H1 (cell line): ENCODE data around the gene RPL19. TPM values are rescaled to one million over a fixed set of nuclear protein-coding genes. Genes with fewer than 3 reads are reported as not detected.

Experiments
- CHD1 ChIP-seq: IDR thresholded peaks from 2 replicates; pipeline ENCODE4 v1.6.1; 2012; ENCODE audit warnings: low read depth, low read length, improper control_type of control experiment
- EGR1 ChIP-seq: IDR thresholded peaks from 2 replicates; pipeline ENCODE4 v1.6.1; 2011; ENCODE audit warnings: low read depth, low read length, borderline replicate concordance
- RAD21 ChIP-seq, 2 experiments: IDR thresholded peaks in 1 of 2; conservative IDR thresholded peaks in 1 of 2; 2 replicates each; pipeline ENCODE4 v1.6.1; 2011; ENCODE audit warnings: low read depth in 2 of 2, low read length in 2 of 2, improper control_type of control experiment in 1 of 2, inconsistent platforms in 1 of 2, mild to moderate bottlenecking in 1 of 2, moderate library complexity in 1 of 2
- polyA plus RNA-seq, 7 experiments: library from polyadenylated mRNA; depleted of rRNA in 3 of 7; stranded (reverse) in 5 of 7; unstranded in 2 of 7; fragments of >200 nt in 5 of 7; fragments of 200-250 nt in 2 of 7; gene quantifications; 1 replicate in 5 of 7; 2 replicates in 1 of 7; 4 replicates in 1 of 7; pipeline versions ENCODE4 v1.2.1 to v1.2.3, GENCODE V29; 2011 to 2013; ENCODE audit warnings: missing spikeins in 2 of 7, mixed read lengths in 2 of 7
- total RNA-seq: library from RNA; stranded (reverse); fragmentation: NEBNext Ultra II Directional; extraction: Animal tissue kit (Norgen Biotek cat#: 25700); gene quantifications from 2 replicates; pipeline ENCODE4 v1.2.1, GENCODE V29; 2021

RPL19 gene
- total and polyA plus RNA-seq, 2 of the 8 experiments (the other 6 are each of a cell fraction or from before 2014, with no cell fraction given): 2,108 to 2,182 TPM

GRCh38 chr17:39171933-39172332, 28.1 kb upstream of the RPL19 start (continued):
- TF ChIP-seq EGR1 (no peak), CHD1 (no peak), RAD21 (IDR thresholded peaks at IDR 0.05 in 1 of 2, conservative IDR thresholded peaks at IDR 0.05 in 1 of 2; ENCODE audit: low read depth in 2 of 2, low read length in 2 of 2) (no peak)
